ENCODE results near the gene IGSF9.
"Not testable (repeated sequence)": the region's sequence is repeated elsewhere in the genome, so short reads cannot be mapped to it uniquely, and the experiment has no call there.

Gene IGSF9

GRCh38 chr1:159921251-159921650, 24.2 kb downstream of the IGSF9 start:
- DNase-seq (ENCODE audit: low read depth in 1 of 2, low spot score in 1 of 2) = no peak

GRCh38 chr1:159920651-159921050, 24.8 kb downstream of the IGSF9 start:
- no peak for DNase-seq (ENCODE audit: low read depth in 1 of 2, low spot score in 1 of 2)

- DNase-seq (ENCODE audit: low read depth in 1 of 2, low spot score in 1 of 2) = no peak
Measured at GRCh38 chr1:159920202-159920601, 25.2 kb downstream of the IGSF9 start.

- no peak for DNase-seq (ENCODE audit: low read depth in 1 of 2, low spot score in 1 of 2)
Measured at GRCh38 chr1:159919236-159919865, 26.1 kb downstream of the IGSF9 start.

- DNase-seq (ENCODE audit: low read depth in 1 of 2, low spot score in 1 of 2) = no peak
Measured at GRCh38 chr1:159918352-159919200, 26.8 kb downstream of the IGSF9 start.

- DNase-seq (ENCODE audit: low read depth in 1 of 2, low spot score in 1 of 2) = no peak
Measured at GRCh38 chr1:159917533-159918351, 27.7 kb downstream of the IGSF9 start.

GRCh38 chr1:159916242-159917051, 29.0 kb downstream of the IGSF9 start:
- DNase-seq (ENCODE audit: low read depth in 1 of 2, low spot score in 1 of 2) = no peak

- DNase-seq (ENCODE audit: low read depth in 1 of 2, low spot score in 1 of 2) = no peak
Measured at GRCh38 chr1:159915571-159916241, 29.7 kb downstream of the IGSF9 start.

GRCh38 chr1:159914252-159915018, 31.0 kb downstream of the IGSF9 start:
- no peak for DNase-seq (ENCODE audit: low read depth in 1 of 2, low spot score in 1 of 2)

GRCh38 chr1:159913451-159914192, 31.8 kb downstream of the IGSF9 start:
- no peak for DNase-seq (ENCODE audit: low read depth in 1 of 2, low spot score in 1 of 2)

GRCh38 chr1:159911326-159912070, 33.9 kb downstream of the IGSF9 start:
- DNase-seq (ENCODE audit: low read depth in 1 of 2, low spot score in 1 of 2) = no peak

- no peak for DNase-seq (ENCODE audit: low read depth in 1 of 2, low spot score in 1 of 2)
Measured at GRCh38 chr1:159908031-159908940, 37.1 kb downstream of the IGSF9 start.

GRCh38 chr1:159906960-159907359, 38.5 kb downstream of the IGSF9 start:
- DNase-seq (ENCODE audit: low read depth in 1 of 2, low spot score in 1 of 2) = no peak

GRCh38 chr1:159904036-159904435, 41.4 kb downstream of the IGSF9 start:
- DNase-seq (ENCODE audit: low read depth in 1 of 2, low spot score in 1 of 2) = not testable (repeated sequence)

- no peak for DNase-seq (ENCODE audit: low read depth in 1 of 2, low spot score in 1 of 2)
Measured at GRCh38 chr1:159902541-159902940, 42.9 kb downstream of the IGSF9 start.

GRCh38 chr1:159900755-159901360, 44.6 kb downstream of the IGSF9 start:
- DNase-seq (ENCODE audit: low read depth in 1 of 2, low spot score in 1 of 2) = no peak

Measured in activated T-helper 1 cell treated with anti-CD3 and anti-CD28 coated beads, Interleukin-2, amount 50 U/mL, for 16 hours (primary cell).